ENCODE data around the gene TPM4.

Gene TPM4

DNA sequence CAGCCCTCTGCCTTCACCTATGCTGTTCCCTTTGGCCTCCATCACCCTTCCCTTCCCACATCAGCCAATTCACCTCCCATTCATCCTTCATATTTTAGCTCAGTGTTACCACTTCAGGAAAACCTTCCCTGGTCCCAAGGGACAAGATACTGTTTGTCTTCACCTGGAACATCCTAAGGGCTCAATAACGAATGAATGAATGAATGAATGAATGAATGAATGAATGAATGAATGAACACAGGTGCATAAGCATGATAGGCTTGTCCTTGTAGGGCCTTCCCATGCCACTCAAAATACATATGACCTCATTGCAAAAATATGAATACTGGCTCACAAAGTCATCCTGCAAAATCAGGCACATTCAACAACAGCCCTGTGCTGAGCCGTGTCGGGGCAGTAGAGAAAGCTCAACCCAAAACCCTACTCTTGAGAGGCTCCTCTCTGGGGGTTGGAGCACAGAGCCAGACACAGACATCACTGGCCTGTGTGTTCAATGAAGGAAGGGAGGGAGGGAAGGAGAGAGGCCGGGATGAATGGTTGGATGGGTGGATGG is 33.7 kb upstream of the TPM4 start:
- no peaks in the 10 kb centered on the region for H3K36me3 ChIP-seq (ENCODE audit: control insufficient read depth, insufficient read depth, low read length)
- no peak for DNase-seq (ENCODE audit: extremely low read depth, insufficient read length)
- H3K27me3 ChIP-seq (replicated peaks; ENCODE audit: control insufficient read depth, insufficient read depth, low read length): no peaks in the 10 kb centered on the region; the same call in none of the 2 replicates
- TF ChIP-seq CTCF (IDR thresholded peaks at IDR 0.05; ENCODE audit: insufficient read depth, low read length, poor library complexity, severe bottlenecking): no peak
- H3K4me3 ChIP-seq (replicated peaks; ENCODE audit: low read depth, low read length): no peak overlapping the region

GRCh38 chr19:16043156-16043757 is 33.0 kb upstream of the TPM4 start:
- H3K36me3 ChIP-seq (ENCODE audit: control insufficient read depth, insufficient read depth, low read length): no peaks in the 10 kb centered on the region
- no peak for TF ChIP-seq CTCF (IDR thresholded peaks at IDR 0.05; ENCODE audit: insufficient read depth, low read length, poor library complexity, severe bottlenecking)
- DNase-seq (ENCODE audit: extremely low read depth, insufficient read length): no peak
- no peak overlapping the region for H3K4me3 ChIP-seq (replicated peaks; ENCODE audit: low read depth, low read length)
- no peaks in the 10 kb centered on the region; the same call in none of the 2 replicates for H3K27me3 ChIP-seq (replicated peaks; ENCODE audit: control insufficient read depth, insufficient read depth, low read length)

DNA sequence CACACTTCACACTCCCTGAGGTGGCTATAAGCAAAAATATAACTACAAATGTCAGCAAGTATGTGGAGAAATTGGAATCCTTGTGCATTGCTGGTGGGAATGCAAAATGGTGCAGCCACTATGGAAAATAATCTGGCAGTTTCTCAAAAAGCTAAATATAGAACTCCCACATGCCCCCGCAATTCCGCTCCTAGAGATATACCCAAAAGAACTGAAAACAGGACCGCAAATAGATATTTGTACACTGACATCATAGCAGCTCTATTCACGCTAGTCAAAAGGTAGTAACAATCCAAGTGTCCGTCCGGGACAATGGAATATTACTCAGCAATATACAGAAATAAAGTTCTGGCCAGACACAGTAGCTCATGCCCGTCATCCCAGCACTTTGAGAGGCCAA is 31.5 kb upstream of the TPM4 start:
- H3K4me3 ChIP-seq (replicated peaks; ENCODE audit: low read depth, low read length): no peak overlapping the region
- TF ChIP-seq CTCF (IDR thresholded peaks at IDR 0.05; ENCODE audit: insufficient read depth, low read length, poor library complexity, severe bottlenecking): no peak
- no peaks in the 10 kb centered on the region for H3K27me3 ChIP-seq (replicated peaks; ENCODE audit: control insufficient read depth, insufficient read depth, low read length)
- no peaks in the 10 kb centered on the region for H3K36me3 ChIP-seq (ENCODE audit: control insufficient read depth, insufficient read depth, low read length)
- DNase-seq (ENCODE audit: extremely low read depth, insufficient read length): no peak

GRCh38 chr19:16045171-16045570 is 31.1 kb upstream of the TPM4 start:
- TF ChIP-seq CTCF (IDR thresholded peaks at IDR 0.05; ENCODE audit: insufficient read depth, low read length, poor library complexity, severe bottlenecking): no peak
- Histone ChIP-seq H3K27me3 (replicated peaks; ENCODE audit: control insufficient read depth, insufficient read depth, low read length) (no peaks in the 10 kb centered on the region), H3K36me3 (ENCODE audit: control insufficient read depth, insufficient read depth, low read length) (no peaks in the 10 kb centered on the region), H3K4me3 (replicated peaks; ENCODE audit: low read depth, low read length) (no peak overlapping the region)
- DNase-seq (ENCODE audit: extremely low read depth, insufficient read length): no peak

- Histone ChIP-seq H3K27me3 (replicated peaks; ENCODE audit: control insufficient read depth, insufficient read depth, low read length) (no peaks in the 10 kb centered on the region; the same call in 1 of the 2 replicates), H3K4me3 (replicated peaks; ENCODE audit: low read depth, low read length) (no peak overlapping the region), H3K36me3 (ENCODE audit: control insufficient read depth, insufficient read depth, low read length) (no peaks in the 10 kb centered on the region)
- no peak for DNase-seq (ENCODE audit: extremely low read depth, insufficient read length)
- no peak for TF ChIP-seq CTCF (IDR thresholded peaks at IDR 0.05; ENCODE audit: insufficient read depth, low read length, poor library complexity, severe bottlenecking)
These were observed 30.4 kb upstream of the TPM4 start for GRCh38 chr19:16045893-16046292.

All from GM06990 (cell line).